ENCODE data around the gene PLEKHG4B.
A peak's percentile ranks its signal among the peaks of the same experiment; 100 is the strongest.
"Not testable (repeated sequence)": the region's sequence is repeated elsewhere in the genome, so short reads cannot be mapped to it uniquely, and the experiment has no call there.

Gene PLEKHG4B

GRCh38 chr5:197892-198489 lies 106.0 kb downstream of the PLEKHG4B start:
- no peak for DNase-seq (ENCODE audit: low read depth in 2 of 2, low spot score in 1 of 2)

DNA sequence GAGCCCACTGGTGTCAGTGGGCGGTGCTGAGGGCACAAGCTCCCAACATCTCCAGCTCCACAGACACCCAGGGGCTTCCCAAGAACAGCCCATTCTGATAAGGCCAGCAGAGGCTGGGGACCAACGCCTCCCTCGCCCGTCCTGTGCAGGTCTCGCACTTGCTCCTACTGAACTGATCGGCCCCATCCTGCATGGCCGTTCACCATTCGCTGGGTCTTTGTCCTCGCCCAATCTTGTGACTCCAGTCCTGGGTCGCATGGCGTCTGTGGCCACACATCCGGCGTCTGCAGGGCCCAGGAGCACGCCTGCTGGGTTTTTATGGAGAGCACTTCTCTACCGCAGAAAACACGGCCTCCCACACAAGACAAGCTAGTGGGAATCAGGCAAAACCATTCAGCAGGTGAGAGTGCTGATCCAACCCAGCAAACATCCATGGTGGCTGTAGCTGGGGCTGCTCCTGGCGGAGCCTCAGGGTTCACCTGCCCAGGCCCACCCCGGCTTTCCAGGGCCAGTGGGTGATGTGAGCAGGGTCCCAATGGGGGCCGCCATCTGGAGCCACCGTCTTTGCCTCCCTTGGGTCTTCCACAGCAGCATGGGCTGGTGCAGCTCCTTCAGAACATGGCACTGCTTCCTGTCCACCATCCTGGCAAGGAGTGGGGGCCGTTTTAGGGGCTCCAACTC lies 106.7 kb downstream of the PLEKHG4B start:
- no peak for DNase-seq (ENCODE audit: low read depth in 2 of 2, low spot score in 1 of 2)

DNA sequence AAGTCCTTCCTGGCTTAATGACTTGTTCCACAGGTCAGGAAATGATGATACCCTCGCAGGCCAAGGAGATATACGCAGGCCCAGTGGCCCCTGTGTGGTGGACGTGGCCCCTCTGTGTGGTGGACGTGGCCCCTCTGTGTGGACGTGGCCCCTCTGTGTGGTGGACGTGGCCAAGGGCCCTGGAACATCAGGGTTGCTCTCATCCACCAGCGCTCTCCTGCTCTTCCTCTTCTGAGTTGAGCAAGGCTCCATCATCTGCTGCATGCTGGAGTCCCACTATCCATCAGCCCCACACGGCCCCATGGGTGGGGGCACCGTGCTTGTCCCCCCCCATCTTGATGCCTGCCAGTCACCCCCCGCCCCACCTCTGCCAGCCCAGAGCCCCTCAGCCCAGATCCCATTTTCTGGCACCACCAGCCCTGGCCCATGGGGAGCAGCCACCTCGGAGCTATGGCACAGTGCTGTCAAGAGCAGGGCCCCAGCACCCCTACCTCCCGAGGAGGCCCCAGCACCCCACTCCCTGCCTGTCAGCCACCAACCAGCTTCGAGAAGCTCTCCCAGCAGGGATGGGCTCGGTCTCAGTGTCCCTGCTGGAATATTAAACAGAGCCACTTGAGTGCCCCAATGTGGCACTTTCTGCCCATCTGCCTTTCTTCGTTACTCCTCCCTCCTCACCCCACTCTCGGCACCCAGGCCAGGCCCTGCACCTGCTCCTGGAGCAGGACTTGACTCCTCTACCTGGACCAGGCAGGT lies 107.4 kb downstream of the PLEKHG4B start:
- no peak for DNase-seq (ENCODE audit: low read depth in 2 of 2, low spot score in 1 of 2)

DNA sequence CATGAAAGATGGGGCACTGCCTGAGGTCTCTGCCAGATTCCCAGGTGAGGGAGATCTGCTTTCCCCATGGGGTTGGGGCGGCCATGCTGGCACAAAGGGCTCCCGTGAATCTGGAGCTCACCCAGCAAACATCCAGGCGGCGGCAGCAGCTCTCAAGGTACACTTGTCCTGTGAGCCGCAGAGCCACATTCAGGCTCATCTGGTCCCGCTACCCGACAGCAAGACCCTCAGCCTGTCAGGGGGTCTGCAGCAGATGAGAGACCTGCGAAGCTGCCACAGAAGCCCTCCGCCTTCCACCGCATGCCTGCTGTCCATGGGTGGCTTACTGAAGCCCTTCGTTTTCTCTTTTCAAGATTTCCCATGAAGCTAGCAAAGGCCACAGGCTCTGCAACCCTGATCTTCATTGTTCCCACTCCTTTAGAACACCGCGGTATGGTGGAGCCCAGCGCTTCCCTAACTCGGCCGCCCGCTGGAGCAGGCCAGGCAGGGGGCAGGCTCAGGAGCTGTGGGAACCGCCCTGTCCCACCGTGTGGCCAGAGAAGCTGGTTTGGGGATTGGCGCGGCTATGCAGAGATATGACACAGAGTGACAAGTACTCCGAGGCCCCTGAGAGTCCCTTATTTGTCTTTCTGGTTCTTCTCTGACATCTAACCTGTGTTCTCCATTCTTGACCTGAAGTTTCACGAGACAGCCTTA lies 108.1 kb downstream of the PLEKHG4B start:
- no peak for DNase-seq (ENCODE audit: low read depth in 2 of 2, low spot score in 1 of 2)

DNA sequence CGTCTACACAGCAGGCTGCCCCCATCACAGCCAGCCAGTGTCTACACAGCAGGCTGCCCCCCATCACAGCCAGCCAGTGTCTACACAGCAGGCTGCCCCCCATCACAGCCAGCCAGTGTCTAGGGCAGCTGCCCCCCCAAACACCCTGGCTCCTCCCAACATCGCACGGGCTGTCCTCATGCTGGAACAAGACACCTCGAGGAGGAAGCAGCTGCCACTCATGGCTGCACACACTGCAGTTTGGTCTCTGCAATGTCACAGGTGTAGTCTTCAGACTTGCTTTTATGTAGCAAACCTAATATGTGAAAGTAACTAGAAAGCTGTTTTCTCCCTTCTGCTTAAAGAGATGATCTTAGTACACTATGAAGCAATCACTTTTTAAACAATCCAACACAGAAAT lies 109.0 kb downstream of the PLEKHG4B start:
- no peak for DNase-seq (ENCODE audit: low read depth in 2 of 2, low spot score in 1 of 2)

GRCh38 chr5:201672-202071 lies 109.7 kb downstream of the PLEKHG4B start:
- DNase-seq (ENCODE audit: low read depth in 2 of 2, low spot score in 1 of 2) = no peak

GRCh38 chr5:203246-203930 lies 111.4 kb downstream of the PLEKHG4B start:
- no peak for DNase-seq (ENCODE audit: low read depth in 2 of 2, low spot score in 1 of 2)

DNA sequence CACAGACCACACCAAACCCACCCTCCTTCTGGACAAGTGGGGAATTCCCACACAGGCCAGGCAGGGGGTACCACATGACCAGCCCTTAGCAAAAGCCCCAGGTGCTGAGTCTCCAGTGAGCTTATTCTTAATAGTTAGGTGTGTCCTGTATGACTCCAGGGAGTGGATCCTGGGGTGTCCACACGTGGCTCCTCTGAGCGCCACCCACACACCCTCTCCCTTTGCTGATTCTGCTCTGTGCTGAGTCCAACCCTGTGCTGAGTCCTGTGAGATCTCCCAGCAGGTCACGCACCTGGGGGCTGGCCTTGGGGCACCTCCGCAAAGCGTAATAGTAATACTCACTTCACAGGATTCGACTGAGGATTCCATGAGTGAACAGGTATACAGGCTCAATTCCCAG lies 112.0 kb downstream of the PLEKHG4B start:
- no peak for DNase-seq (ENCODE audit: low read depth in 2 of 2, low spot score in 1 of 2)

- no peak for DNase-seq (ENCODE audit: low read depth in 2 of 2, low spot score in 1 of 2)
Observed at GRCh38 chr5:204462-204861, 112.5 kb downstream of the PLEKHG4B start.

DNA sequence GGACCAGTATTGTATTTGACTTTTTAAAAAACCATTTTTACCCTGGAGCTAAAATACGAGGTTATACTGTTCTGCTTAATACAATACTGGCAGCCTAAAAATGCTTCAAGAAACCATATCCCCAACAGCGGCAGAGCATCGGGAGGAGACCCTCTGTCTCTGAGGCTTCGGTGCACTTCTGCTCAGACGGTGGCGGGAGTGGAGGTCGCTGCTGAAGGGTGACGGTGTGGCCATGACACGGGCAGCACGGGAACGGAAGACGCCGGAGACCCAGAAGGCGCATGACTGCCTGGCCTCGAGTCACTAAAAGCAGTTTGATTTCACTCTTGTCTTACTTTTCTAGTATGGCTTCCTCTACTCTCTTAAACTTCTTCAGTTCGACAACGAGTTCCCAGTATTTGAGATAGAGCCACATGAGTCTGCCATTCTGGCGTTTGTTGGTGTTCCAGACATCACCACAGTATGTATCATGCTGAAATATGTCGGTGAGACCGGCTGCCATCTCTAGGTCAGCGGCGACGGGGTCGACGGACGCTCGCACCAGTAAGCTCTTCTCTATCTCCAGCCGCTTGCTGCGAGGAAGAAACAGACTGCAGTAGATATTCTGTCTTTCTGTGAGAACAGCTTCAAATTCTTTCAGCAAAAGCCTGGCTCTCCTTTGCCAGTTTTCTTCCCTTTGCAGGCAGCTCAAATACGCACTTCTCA lies 113.2 kb downstream of the PLEKHG4B start:
- DNase-seq (ENCODE audit: low read depth in 2 of 2, low spot score in 1 of 2) = no peak

DNA sequence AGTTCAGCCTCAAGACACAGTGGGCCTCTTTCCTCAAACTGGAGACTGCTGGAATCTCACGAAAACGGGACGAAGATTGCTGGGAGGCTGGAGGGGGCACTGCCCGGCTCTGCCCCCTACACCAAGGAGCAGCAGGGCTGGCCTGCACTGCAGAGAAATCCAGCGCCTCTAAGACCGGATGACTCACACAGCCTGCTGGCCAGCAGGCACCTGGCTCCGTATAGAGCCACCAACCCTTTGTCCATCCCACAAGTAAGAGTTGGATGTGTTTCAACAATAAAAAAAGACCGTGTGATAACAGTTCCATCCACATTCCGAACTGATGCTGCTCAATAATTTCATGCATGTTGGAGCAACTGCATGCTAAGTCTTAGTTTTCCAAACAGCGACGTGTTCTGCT lies 114.4 kb downstream of the PLEKHG4B start:
- DNase-seq (ENCODE audit: low read depth in 2 of 2, low spot score in 1 of 2) = no peak

DNA sequence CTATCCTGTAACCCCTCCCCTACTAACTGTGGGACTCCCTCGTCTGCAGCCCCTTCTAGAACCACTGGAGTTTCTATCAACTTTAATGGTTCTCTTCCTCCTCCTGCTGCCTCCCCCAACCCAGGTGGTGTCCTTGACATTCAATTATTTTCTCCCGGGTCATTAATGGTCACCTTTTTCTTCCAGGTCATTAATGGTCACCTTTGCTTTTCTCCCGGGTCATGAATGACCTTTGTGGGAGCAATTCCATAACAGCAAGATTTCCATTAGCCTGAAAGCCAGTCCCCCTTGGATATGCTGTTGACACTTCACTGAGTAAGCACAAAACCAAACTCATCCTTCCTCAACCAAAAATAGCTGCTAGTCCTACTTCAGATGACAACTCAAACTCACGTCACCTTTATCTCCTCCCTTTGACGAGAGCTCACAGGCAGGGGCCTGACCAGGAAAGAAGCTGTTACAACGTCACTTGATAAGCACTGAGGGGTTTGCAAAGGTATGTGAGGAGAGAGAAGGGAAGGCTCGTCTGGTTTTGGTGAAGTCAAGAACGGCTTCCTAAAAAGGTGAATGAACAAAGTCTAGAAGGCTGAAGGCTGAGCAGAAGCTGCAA lies 115.1 kb downstream of the PLEKHG4B start:
- DNase-seq (ENCODE audit: low read depth in 2 of 2, low spot score in 1 of 2) = no peak

- no peak for DNase-seq (ENCODE audit: low read depth in 2 of 2, low spot score in 1 of 2)
Observed at GRCh38 chr5:207599-207998, 115.6 kb downstream of the PLEKHG4B start.

GRCh38 chr5:208449-209114 lies 116.6 kb downstream of the PLEKHG4B start:
- DNase-seq (ENCODE audit: low read depth in 2 of 2, low spot score in 1 of 2) = no peak

DNA sequence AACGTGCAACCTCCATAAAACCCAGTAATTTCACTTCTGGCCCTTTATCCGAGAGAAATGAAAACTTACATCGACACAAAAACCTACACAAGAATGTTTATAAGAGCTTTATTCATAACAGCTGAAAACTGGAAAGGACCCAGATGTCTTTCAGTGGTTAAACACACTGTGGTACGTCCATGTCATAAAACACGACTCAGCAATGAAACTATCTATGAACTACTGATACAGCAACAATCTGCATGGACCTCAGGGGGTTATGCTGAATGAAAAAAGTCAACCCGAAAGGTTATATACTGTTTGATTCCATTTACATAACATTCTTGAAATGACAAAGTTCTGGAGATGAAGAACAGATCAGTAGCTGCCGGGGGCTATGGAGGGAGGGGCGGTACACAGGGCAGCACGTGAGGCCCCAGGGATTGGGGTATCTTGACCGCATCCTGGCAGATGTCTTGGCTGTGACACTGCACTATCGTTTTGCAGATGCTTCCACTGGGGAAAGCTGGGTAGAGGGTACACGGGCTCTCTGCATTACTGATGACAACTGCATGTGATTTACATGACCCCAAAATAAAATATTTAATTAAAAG lies 121.9 kb downstream of the PLEKHG4B start:
- DNase-seq (ENCODE audit: low read depth in 2 of 2, low spot score in 1 of 2) = no peak

DNA sequence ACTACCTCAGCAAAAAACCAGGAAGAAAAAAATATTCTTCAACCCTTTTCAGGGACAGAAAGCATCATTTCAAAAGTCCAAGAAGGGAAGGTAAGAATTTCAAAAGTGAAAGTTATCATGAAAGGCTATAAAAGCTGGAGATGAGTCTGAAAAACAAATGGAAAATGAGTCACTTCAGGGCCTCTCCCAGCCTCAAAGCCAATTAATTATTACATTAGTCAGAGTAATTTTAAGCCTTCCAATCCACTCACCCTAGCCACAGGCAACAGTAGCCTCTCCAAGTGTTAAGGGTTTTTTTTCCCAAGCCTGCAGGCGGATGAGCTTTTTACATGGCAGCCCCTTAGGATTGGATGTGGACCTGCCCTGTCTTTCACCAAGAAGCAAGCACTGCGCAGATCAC lies 123.3 kb downstream of the PLEKHG4B start:
- DNase-seq (ENCODE audit: low read depth in 2 of 2, low spot score in 1 of 2) = not testable (repeated sequence)

- DNase-seq (ENCODE audit: low read depth in 2 of 2, low spot score in 1 of 2) = not testable (repeated sequence)
Observed at GRCh38 chr5:216076-216475, 124.1 kb downstream of the PLEKHG4B start.

GRCh38 chr5:217494-218456 lies 125.8 kb downstream of the PLEKHG4B start, which contains the start of the genes CCDC127 and SDHA:
CCDC127 (minus strand) TSS chr5:218153; CDS start chr5:216849, 1,304 bp downstream.
SDHA (plus strand) TSS chr5:218320; CDS start chr5:218356, 36 bp downstream.
- DNase-seq (ENCODE audit: low read depth in 2 of 2, low spot score in 1 of 2) = peak; percentile 95 to 99

Measured in stimulated activated CD8-positive, alpha-beta memory T cell treated with anti-CD3 and anti-CD28 coated beads, Interleukin-4, amount 100 ng/mL, for 1 hour (primary cell).